H9 (cell line): ENCODE results near the gene DNAH1. TPM values are rescaled to one million over a fixed set of nuclear protein-coding genes. Genes with fewer than 3 reads are reported as not detected.
A peak's percentile ranks its signal among the peaks of the same experiment; 100 is the strongest.

Source experiments
- DNase-seq: peaks from one replicate; pipeline ENCODE4 v3.0.0-alpha.2; 2017
- H2AFZ ChIP-seq: one replicate; pipeline ENCODE4 v1.6.1; 2013; ENCODE audit warnings: mild to moderate bottlenecking, low read length, control low read depth, moderate library complexity
- H2AK5ac ChIP-seq: 2 replicates; pipeline ENCODE4 v1.6.1; 2013; ENCODE audit warnings: low read length, control low read depth, mixed read lengths; ENCODE audit not compliant: insufficient read length
- H2BK120ac ChIP-seq: one replicate; pipeline ENCODE4 v1.6.1; 2013; ENCODE audit warnings: low read depth, mild to moderate bottlenecking, low read length, control low read depth, inconsistent platforms; ENCODE audit not compliant: poor library complexity, severe bottlenecking
- H2BK12ac ChIP-seq: 2 replicates; pipeline ENCODE4 v1.6.1; 2013; ENCODE audit warnings: low read length, control low read depth, mixed read lengths, low read depth; ENCODE audit not compliant: insufficient read length
- H2BK15ac ChIP-seq: 2 replicates; pipeline ENCODE4 v1.6.1; 2013; ENCODE audit warnings: low read depth, low read length, control low read depth
- H2BK20ac ChIP-seq: one replicate; pipeline ENCODE4 v1.6.1; 2013; ENCODE audit warnings: low read depth, mild to moderate bottlenecking, low read length, control low read depth, inconsistent platforms; ENCODE audit not compliant: poor library complexity, severe bottlenecking
- H2BK5ac ChIP-seq: 2 replicates; pipeline ENCODE4 v1.6.1; 2013; ENCODE audit warnings: low read length, control low read depth, mixed read lengths; ENCODE audit not compliant: insufficient read length
- H3K14ac ChIP-seq: 2 replicates; pipeline ENCODE4 v1.6.1; 2013; ENCODE audit warnings: low read length, control low read depth; ENCODE audit not compliant: insufficient read depth
- H3K18ac ChIP-seq: 2 replicates; pipeline ENCODE4 v1.6.1; 2013; ENCODE audit warnings: low read depth, mild to moderate bottlenecking, mixed read lengths, low read length, control low read depth; ENCODE audit not compliant: insufficient read length
- H3K23ac ChIP-seq: 2 replicates; pipeline ENCODE4 v1.6.1; 2013; ENCODE audit warnings: low read length, control low read depth, mixed read lengths, low read depth; ENCODE audit not compliant: insufficient read length
- H3K23me2 ChIP-seq: 2 replicates; pipeline ENCODE4 v1.6.1; 2013; ENCODE audit warnings: low read depth, mild to moderate bottlenecking, mixed read lengths, low read length, control low read depth; ENCODE audit not compliant: insufficient read length, poor library complexity, severe bottlenecking
- H3K27ac ChIP-seq: 2 replicates; pipeline ENCODE4 v1.5.1; 2013; ENCODE audit warnings: low read length, control low read depth, mixed read lengths, low read depth; ENCODE audit not compliant: insufficient read length
- H3K27me3 ChIP-seq: 2 replicates; pipeline ENCODE4 v1.6.1; 2013; ENCODE audit warnings: low read length, control low read depth, inconsistent platforms; ENCODE audit not compliant: insufficient read depth
- H3K4ac ChIP-seq: 2 replicates; pipeline ENCODE4 v1.6.1; 2013; ENCODE audit warnings: low read depth, mild to moderate bottlenecking, control low read depth, inconsistent platforms, low read length, moderate library complexity
- H3K4me1 ChIP-seq: 2 replicates; pipeline ENCODE4 v1.6.1; 2013; ENCODE audit warnings: low read length, control low read depth, inconsistent platforms; ENCODE audit not compliant: insufficient read depth
- H3K4me2 ChIP-seq: 2 replicates; pipeline ENCODE4 v1.6.1; 2013; ENCODE audit warnings: low read length, control low read depth, mixed read lengths; ENCODE audit not compliant: insufficient read length, insufficient read depth
- H3K56ac ChIP-seq: 2 replicates; pipeline ENCODE4 v1.6.1; 2013; ENCODE audit warnings: low read depth, mild to moderate bottlenecking, mixed read lengths, low read length, control low read depth; ENCODE audit not compliant: insufficient read length
- H3K79me1 ChIP-seq: 2 replicates; pipeline ENCODE4 v1.6.1; 2013; ENCODE audit warnings: low read depth, mild to moderate bottlenecking, moderate library complexity, low read length, control low read depth, inconsistent platforms; ENCODE audit not compliant: insufficient read depth, poor library complexity, severe bottlenecking
- H3K79me2 ChIP-seq: 2 replicates; pipeline ENCODE4 v1.6.1; 2013; ENCODE audit warnings: low read length, control low read depth, inconsistent platforms; ENCODE audit not compliant: insufficient read depth
- H3K9ac ChIP-seq: 2 replicates; pipeline ENCODE4 v1.6.1; 2013; ENCODE audit warnings: low read length, control low read depth, mixed read lengths; ENCODE audit not compliant: insufficient read length; ENCODE audit errors: extremely low read depth
- H3K9me3 ChIP-seq: one replicate; pipeline ENCODE4 v1.6.1; 2013; ENCODE audit warnings: low read depth, low read length, inconsistent platforms; ENCODE audit not compliant: control insufficient read depth
- H3T11ph ChIP-seq: one replicate; pipeline ENCODE4 v1.6.1; 2013; ENCODE audit warnings: mild to moderate bottlenecking, low read length, control low read depth, inconsistent platforms
- H4K20me1 ChIP-seq: one replicate; pipeline ENCODE4 v1.6.1; 2013; ENCODE audit not compliant: control insufficient read depth, insufficient read length, insufficient read depth
- H4K5ac ChIP-seq: 2 replicates; pipeline ENCODE4 v1.6.1; 2013; ENCODE audit warnings: low read depth, mild to moderate bottlenecking, mixed read lengths, low read length, control low read depth; ENCODE audit not compliant: insufficient read length
- H4K8ac ChIP-seq: replicated peaks from 2 replicates; pipeline ENCODE4 v1.6.1; 2013; ENCODE audit warnings: low read length, control low read depth, mixed read lengths, low read depth; ENCODE audit not compliant: insufficient read length
- H4K91ac ChIP-seq: 2 replicates; pipeline ENCODE4 v1.6.1; 2013; ENCODE audit warnings: low read depth, mild to moderate bottlenecking, moderate library complexity, mixed read lengths, low read length, control low read depth; ENCODE audit not compliant: insufficient read length
- H3K27ac Mint-ChIP-seq, 3 experiments: 2 replicates in 2 of 3; 3 replicates in 1 of 3; pipeline ENCODE4 v1.8.0; 2020 to 2021; ENCODE audit warnings: mixed read lengths in 3 of 3, mild to moderate bottlenecking in 1 of 3, moderate library complexity in 1 of 3
- H3K27me3 Mint-ChIP-seq: 2 replicates; pipeline ENCODE4 v1.8.0; 2021; ENCODE audit warnings: low read depth, mild to moderate bottlenecking, moderate library complexity, mixed read lengths
- H3K36me3 Mint-ChIP-seq, 3 experiments: 2 replicates in 2 of 3; 3 replicates in 1 of 3; pipeline ENCODE4 v1.8.0; 2020 to 2021; ENCODE audit warnings: low read depth in 3 of 3, mixed read lengths in 3 of 3; ENCODE audit not compliant: insufficient read depth in 1 of 3
- H3K4me1 Mint-ChIP-seq, 2 experiments: 2 replicates each; pipeline ENCODE4 v1.8.0; 2020; ENCODE audit warnings: mixed read lengths in 2 of 2
- H3K4me3 Mint-ChIP-seq, 2 experiments: 2 replicates in 1 of 2; 3 replicates in 1 of 2; pipeline ENCODE4 v1.8.0; 2020 to 2021; ENCODE audit warnings: mild to moderate bottlenecking in 2 of 2, mixed read lengths in 2 of 2, moderate library complexity in 1 of 2
- H3K9me3 Mint-ChIP-seq, 2 experiments: 2 replicates in 1 of 2; 3 replicates in 1 of 2; pipeline ENCODE4 v1.8.0; 2020; ENCODE audit warnings: mild to moderate bottlenecking in 2 of 2, mixed read lengths in 2 of 2, moderate library complexity in 1 of 2
- WGBS: extraction: QIAGEN DNeasy Blood & Tissue Kit; methylation state at CpG from one replicate; pipeline ENCODE4 v1.1.7; 2013; ENCODE audit warnings: missing lambda C conversion rate, low lambda C conversion rate, mixed read lengths; ENCODE audit not compliant: insufficient read length; ENCODE audit errors: extremely low coverage; 5-methylcytosine and 5-hydroxymethylcytosine counted together
- total RNA-seq: library from RNA; stranded (reverse); gene quantifications from 2 replicates; pipeline ENCODE4 v1.2.1, GENCODE V29; 2021
- TF ChIP-seq, protein P1 (sequence below): fragments of 200-600 bp; sonication (generic); conservative IDR thresholded peaks from 3 replicates; pipeline ENCODE4 v1.8.0; 2021; ENCODE audit warnings: antibody characterized with exemption, mild to moderate bottlenecking

DNAH1 gene
- total RNA-seq, 1 experiment from 2014 or later, result 2.0 TPM

DNA sequence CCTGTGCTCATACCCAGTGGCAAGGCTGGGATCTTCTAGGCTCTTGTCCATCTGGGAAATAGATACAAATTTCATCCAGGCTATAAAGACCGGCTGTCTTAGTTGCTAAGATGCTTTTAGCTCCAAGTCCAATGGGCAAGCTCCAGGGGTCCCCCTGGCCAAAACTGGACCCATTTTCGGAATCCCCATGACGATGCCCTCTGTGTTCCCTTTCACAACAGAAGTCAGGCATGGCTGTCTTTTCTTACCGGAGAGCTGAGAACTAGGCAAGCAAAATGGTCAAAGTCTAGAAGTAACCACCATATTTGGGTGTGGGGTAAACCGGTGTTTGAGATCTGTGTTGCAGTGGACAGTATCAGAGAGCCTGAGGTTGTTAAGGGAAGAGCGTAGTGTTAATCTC lies 27.4 kb upstream of the DNAH1 start:
- no peaks in the 10 kb centered on the region for H3K9me3 ChIP-seq
- H3K23ac ChIP-seq, result no peak overlapping the region
- no peak overlapping the region for H3K9ac ChIP-seq
- no peak overlapping the region for H4K8ac ChIP-seq
- H2BK15ac ChIP-seq, result no peak overlapping the region
- H3K4me1 ChIP-seq, result no peaks in the 10 kb centered on the region
- H3K79me1 ChIP-seq, result no peaks in the 10 kb centered on the region
- WGBS, result no CpG with 5 or more reads among the region's 6 CpGs
- peaks cover 3% of the 10 kb centered on the region for H3K23me2 ChIP-seq
- no peak overlapping the region for H3K56ac ChIP-seq
- H4K91ac ChIP-seq, result no peak overlapping the region
- no peak overlapping the region for H3K27ac ChIP-seq
- H3K9me3 Mint-ChIP-seq, result no peaks in the 10 kb centered on the region
- no peaks in the 10 kb centered on the region for H3K79me2 ChIP-seq
- no peak overlapping the region for H3K14ac ChIP-seq
- H3K27me3 ChIP-seq, result no peaks in the 10 kb centered on the region
- H3K4ac ChIP-seq, result no peak overlapping the region
- no peaks in the 10 kb centered on the region for H4K20me1 ChIP-seq
- no peak overlapping the region for H4K5ac ChIP-seq
- TF ChIP-seq, protein P1, sequence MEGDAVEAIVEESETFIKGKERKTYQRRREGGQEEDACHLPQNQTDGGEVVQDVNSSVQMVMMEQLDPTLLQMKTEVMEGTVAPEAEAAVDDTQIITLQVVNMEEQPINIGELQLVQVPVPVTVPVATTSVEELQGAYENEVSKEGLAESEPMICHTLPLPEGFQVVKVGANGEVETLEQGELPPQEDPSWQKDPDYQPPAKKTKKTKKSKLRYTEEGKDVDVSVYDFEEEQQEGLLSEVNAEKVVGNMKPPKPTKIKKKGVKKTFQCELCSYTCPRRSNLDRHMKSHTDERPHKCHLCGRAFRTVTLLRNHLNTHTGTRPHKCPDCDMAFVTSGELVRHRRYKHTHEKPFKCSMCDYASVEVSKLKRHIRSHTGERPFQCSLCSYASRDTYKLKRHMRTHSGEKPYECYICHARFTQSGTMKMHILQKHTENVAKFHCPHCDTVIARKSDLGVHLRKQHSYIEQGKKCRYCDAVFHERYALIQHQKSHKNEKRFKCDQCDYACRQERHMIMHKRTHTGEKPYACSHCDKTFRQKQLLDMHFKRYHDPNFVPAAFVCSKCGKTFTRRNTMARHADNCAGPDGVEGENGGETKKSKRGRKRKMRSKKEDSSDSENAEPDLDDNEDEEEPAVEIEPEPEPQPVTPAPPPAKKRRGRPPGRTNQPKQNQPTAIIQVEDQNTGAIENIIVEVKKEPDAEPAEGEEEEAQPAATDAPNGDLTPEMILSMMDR, result no peak
- H2AFZ ChIP-seq, result no peak overlapping the region
- H3K4me1 Mint-ChIP-seq, result peaks cover 8 to 10% of the 10 kb centered on the region in 2 experiments
- H2BK5ac ChIP-seq, result no peak overlapping the region
- DNase-seq, result no peak
- H3K27me3 Mint-ChIP-seq, result no peaks in the 10 kb centered on the region
- no peak overlapping the region for H3T11ph ChIP-seq
- H3K36me3 Mint-ChIP-seq, result no peaks in the 10 kb centered on the region; a peak in 3 of 7 replicates
- no peak overlapping the region for H2BK20ac ChIP-seq
- H3K18ac ChIP-seq, result no peak overlapping the region
- H3K4me3 Mint-ChIP-seq, result peak overlapping the region; percentile 96 to 98
- H2BK12ac ChIP-seq, result no peak overlapping the region
- H3K27ac Mint-ChIP-seq, result no peak overlapping the region
- H3K4me2 ChIP-seq, result peak overlapping the region; percentile 96
- no peak overlapping the region for H2BK120ac ChIP-seq
- no peak overlapping the region for H2AK5ac ChIP-seq
